ENCODE measurements around the gene TMEM183A. TPM values are rescaled to one million over a fixed set of nuclear protein-coding genes. Genes with fewer than 3 reads are reported as not detected.

The TMEM183A gene
- total and polyA plus RNA-seq, 4 donors: 29.4 to 63.9 (median 51.7) TPM

GRCh38 chr1:203038217-203038741 lies 31.1 kb downstream of the TMEM183A start:
- DNase-seq (peak in 2 of 3 donors; percentile 28 to 35), ATAC-seq (ENCODE audit: insufficient read depth, low FRiP score) (peak; percentile 51)
- peaks cover 0 to 2% (median 0%) of the 10 kb centered on the region in 4 donors for H3K9me3 ChIP-seq (ENCODE audit: control insufficient read depth in 4 of 4, insufficient read depth in 3 of 4, low read length in 3 of 4)
- no peak overlapping the region for H3K4me3 ChIP-seq
- no peak overlapping the region for H3K9ac ChIP-seq (ENCODE audit: insufficient read depth in 1 of 2, low read length in 2 of 2)
- H3K4me1 ChIP-seq (ENCODE audit: control insufficient read depth in 5 of 5, insufficient read depth in 5 of 5, low read length in 5 of 5): peaks cover 0 to 3% (median 0%) of the 10 kb centered on the region in 5 donors
- TF ChIP-seq, protein P1, sequence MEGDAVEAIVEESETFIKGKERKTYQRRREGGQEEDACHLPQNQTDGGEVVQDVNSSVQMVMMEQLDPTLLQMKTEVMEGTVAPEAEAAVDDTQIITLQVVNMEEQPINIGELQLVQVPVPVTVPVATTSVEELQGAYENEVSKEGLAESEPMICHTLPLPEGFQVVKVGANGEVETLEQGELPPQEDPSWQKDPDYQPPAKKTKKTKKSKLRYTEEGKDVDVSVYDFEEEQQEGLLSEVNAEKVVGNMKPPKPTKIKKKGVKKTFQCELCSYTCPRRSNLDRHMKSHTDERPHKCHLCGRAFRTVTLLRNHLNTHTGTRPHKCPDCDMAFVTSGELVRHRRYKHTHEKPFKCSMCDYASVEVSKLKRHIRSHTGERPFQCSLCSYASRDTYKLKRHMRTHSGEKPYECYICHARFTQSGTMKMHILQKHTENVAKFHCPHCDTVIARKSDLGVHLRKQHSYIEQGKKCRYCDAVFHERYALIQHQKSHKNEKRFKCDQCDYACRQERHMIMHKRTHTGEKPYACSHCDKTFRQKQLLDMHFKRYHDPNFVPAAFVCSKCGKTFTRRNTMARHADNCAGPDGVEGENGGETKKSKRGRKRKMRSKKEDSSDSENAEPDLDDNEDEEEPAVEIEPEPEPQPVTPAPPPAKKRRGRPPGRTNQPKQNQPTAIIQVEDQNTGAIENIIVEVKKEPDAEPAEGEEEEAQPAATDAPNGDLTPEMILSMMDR (IDR thresholded peaks at IDR 0.05; ENCODE audit: control extremely low read depth, extremely low read depth): no peak
- no peaks in the 10 kb centered on the region for H3K36me3 ChIP-seq (ENCODE audit: control insufficient read depth in 4 of 4, insufficient read depth in 4 of 4, low read length in 4 of 4)
- H3K27me3 ChIP-seq (ENCODE audit: control insufficient read depth in 3 of 3, insufficient read depth in 3 of 3, low read length in 2 of 3): no peaks in the 10 kb centered on the region
- WGBS, 2 donors: 36 to 41% methylated on average over 9 of the region's 9 CpGs
- H3K27ac ChIP-seq (ENCODE audit: low read depth in 1 of 2, low read length in 1 of 2): peak overlapping the region in 1 of 2 donors; percentile 86

DNA sequence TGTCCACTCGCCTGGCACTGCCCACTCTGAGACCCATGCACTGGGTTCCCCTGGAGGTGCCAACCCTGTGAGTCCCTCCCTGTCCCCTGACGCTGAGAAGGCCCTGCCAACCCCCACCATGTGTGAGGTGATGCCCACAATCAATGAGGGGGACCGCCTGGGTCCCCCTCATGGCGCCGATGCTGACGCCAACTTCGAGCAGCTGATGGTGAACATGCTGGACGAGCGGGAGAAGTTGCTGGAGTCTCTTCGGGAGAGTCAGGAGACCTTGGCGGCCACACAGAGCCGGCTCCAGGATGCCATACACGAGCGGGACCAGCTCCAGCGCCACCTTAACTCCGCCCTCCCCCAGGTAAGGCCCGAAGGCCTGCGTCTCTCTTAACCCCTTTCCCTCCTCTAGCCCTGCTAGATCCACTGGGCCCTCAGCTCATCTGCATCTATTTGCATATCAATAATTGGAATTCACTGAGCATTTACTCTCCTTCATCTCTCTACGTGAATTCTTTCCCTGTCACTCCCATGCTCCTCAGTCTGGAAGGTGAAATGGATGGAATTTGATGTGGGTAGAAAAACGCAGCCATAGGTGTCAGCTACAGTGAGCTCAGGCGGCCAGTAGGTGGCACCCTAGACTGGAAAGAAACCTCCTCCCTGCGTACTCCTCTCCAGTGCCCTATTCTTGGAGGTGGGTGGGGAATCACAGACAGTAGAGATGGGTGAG lies 31.9 kb downstream of the TMEM183A start:
- DNase-seq (peak; percentile 75 to 77 (median 77)), ATAC-seq (ENCODE audit: insufficient read depth, low FRiP score) (peak; percentile 70)
- Histone ChIP-seq H3K4me1 (ENCODE audit: control insufficient read depth in 5 of 5, insufficient read depth in 5 of 5, low read length in 5 of 5) (peaks cover 0 to 3% (median 0%) of the 10 kb centered on the region in 5 donors), H3K9ac (ENCODE audit: insufficient read depth in 1 of 2, low read length in 2 of 2) (no peak overlapping the region), H3K9me3 (ENCODE audit: control insufficient read depth in 4 of 4, insufficient read depth in 3 of 4, low read length in 3 of 4) (peaks cover 0 to 2% (median 0%) of the 10 kb centered on the region in 4 donors), H3K4me3 (no peak overlapping the region), H3K27me3 (ENCODE audit: control insufficient read depth in 3 of 3, insufficient read depth in 3 of 3, low read length in 2 of 3) (no peaks in the 10 kb centered on the region), H3K36me3 (ENCODE audit: control insufficient read depth in 4 of 4, insufficient read depth in 4 of 4, low read length in 4 of 4) (no peaks in the 10 kb centered on the region), H3K27ac (ENCODE audit: low read depth in 1 of 2, low read length in 1 of 2) (peak overlapping the region in 1 of 2 donors; percentile 73)
- TF ChIP-seq, protein P1 (IDR thresholded peaks at IDR 0.05; ENCODE audit: control extremely low read depth, extremely low read depth): peak; percentile 76
- 52 to 58% methylated on average over 22 of the region's 22 CpGs for WGBS, 2 donors

GRCh38 chr1:203039609-203040512 lies 32.7 kb downstream of the TMEM183A start:
- Histone ChIP-seq H3K36me3 (ENCODE audit: control insufficient read depth in 4 of 4, insufficient read depth in 4 of 4, low read length in 4 of 4) (no peaks in the 10 kb centered on the region), H3K27me3 (ENCODE audit: control insufficient read depth in 3 of 3, insufficient read depth in 3 of 3, low read length in 2 of 3) (no peaks in the 10 kb centered on the region), H3K27ac (ENCODE audit: low read depth in 1 of 2, low read length in 1 of 2) (peak overlapping the region in 1 of 2 donors; percentile 51), H3K4me1 (ENCODE audit: control insufficient read depth in 5 of 5, insufficient read depth in 5 of 5, low read length in 5 of 5) (peaks cover 0 to 3% (median 0%) of the 10 kb centered on the region in 5 donors), H3K9me3 (ENCODE audit: control insufficient read depth in 4 of 4, insufficient read depth in 3 of 4, low read length in 3 of 4) (peaks cover 0 to 2% (median 0%) of the 10 kb centered on the region in 4 donors), H3K9ac (ENCODE audit: insufficient read depth in 1 of 2, low read length in 2 of 2) (no peak overlapping the region), H3K4me3 (no peak overlapping the region)
- 55% methylated on average over 11 of the region's 11 CpGs for WGBS, 2 donors
- DNase-seq: peak in 1 of 3 donors; percentile 21
- no peak for ATAC-seq (ENCODE audit: insufficient read depth, low FRiP score)
- TF ChIP-seq, protein P1 (IDR thresholded peaks at IDR 0.05; ENCODE audit: control extremely low read depth, extremely low read depth): no peak
